HG03159 (cell line): ENCODE data around the gene G6PC3.
A peak's percentile ranks its signal among the peaks of the same experiment; 100 is the strongest.

ENCODE experiments used
- ATAC-seq: cut with Tn5 transposase; IDR thresholded peaks from one replicate; pipeline ENCODE4 v1.9.1; 2021; ENCODE audit warnings: mild to moderate bottlenecking, moderate library complexity; ENCODE audit not compliant: unreplicated experiment

G6PC3 gene

GRCh38 chr17:44059101-44059892 lies 11.2 kb upstream of the G6PC3 start:
- ATAC-seq, result no peak

GRCh38 chr17:44061446-44061845 lies 9.1 kb upstream of the G6PC3 start:
- no peak for ATAC-seq

GRCh38 chr17:44062871-44063270 lies 7.7 kb upstream of the G6PC3 start:
- no peak for ATAC-seq

- ATAC-seq, result no peak
Observed at GRCh38 chr17:44063704-44064639, 6.6 kb upstream of the G6PC3 start.

DNA sequence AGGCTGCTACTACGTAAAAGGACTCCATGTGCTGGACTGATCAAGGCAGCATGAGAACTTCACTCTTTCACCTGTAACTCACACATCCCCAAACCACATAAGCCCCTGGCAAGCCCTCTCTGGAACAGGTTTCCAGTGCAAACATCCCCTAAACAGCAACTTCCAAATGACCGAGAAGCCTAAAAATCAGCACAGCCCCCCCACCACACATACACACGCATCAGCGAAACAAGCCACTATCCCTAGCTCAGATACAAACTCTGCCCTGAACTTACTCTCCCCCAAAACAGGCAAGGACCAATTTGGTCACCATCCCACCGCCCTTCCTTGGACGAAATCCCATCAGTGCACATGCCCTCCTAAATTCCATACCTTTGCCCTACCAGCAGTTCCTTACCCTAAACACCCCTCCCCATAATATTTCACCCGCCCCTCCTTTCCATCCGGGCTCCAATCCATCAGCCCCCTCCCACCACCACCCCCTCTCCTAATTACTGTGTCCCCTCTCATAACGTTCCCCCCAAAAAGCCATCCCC lies 4.8 kb upstream of the G6PC3 start:
- ATAC-seq, result no peak

GRCh38 chr17:44066204-44066930 lies 4.2 kb upstream of the G6PC3 start, which contains the start of gene LSM12:
Gene LSM12 (minus strand): TSS chr17:44066671. CDS start chr17:44066587, 84 bp downstream.
- peak; percentile 71 for ATAC-seq

- no peak for ATAC-seq
Observed at GRCh38 chr17:44067545-44067940, 3.0 kb upstream of the G6PC3 start.

DNA sequence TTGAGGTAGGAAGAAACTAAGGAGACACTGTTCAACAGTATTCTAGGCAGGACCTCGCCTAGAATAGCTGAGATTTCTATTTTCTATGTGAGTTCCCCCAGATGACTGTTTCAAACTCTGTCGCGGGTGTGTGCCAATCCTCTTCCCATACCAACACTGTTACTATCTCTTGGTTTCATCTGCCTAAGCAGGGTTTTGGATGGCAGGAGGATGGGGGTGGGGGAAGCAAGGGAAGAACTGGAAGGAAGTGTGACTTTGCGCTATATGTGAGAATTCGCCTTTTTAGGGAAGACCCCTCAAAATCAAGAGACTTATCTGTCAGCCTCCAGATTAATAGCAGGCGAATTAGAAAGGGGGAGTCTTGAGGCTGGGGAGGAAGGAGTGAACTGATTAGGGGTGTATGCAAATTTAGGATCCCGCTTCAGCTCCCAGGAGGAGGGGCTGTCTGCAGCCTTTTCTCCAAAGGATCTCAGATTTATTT lies 521 bp upstream of the G6PC3 start:
- no peak for ATAC-seq

- no peak for ATAC-seq
Observed at GRCh38 chr17:44071198-44071520, 624 bp downstream of the G6PC3 start.

- no peak for ATAC-seq
Observed at GRCh38 chr17:44071772-44072171, 1.2 kb downstream of the G6PC3 start.

DNA sequence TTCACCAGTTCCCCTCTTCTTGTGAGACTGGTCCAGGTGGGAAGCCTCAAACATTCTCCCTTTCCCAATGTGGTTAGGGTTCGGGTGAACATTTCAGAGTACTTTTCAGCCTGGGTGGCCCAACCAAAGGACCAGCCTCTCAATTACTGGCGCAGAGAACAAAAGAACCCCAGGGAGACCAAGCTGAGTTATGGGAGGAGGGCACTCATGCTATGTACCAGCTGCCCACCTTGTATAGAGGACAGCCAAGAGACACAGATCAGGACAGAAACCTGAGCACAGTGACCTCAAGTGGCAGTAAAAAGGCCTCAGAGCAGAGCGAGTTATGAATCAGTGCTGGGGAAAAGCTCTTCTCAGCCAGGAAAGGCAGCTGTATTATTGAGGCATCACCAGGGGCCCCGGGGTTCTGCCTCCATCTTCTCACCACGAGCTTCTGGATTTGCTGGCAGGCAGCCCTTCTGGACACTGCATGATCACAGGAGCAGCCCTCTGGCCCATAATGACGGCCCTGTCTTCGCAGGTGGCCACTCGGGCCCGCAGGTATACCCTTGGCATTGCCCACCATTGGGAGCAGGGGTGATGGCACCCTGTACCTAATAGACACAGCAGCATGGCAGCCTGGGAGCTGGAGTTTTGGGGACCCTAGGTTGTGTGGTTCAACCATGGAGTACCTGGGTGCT lies 3.8 kb downstream of the G6PC3 start:
- ATAC-seq, result no peak

DNA sequence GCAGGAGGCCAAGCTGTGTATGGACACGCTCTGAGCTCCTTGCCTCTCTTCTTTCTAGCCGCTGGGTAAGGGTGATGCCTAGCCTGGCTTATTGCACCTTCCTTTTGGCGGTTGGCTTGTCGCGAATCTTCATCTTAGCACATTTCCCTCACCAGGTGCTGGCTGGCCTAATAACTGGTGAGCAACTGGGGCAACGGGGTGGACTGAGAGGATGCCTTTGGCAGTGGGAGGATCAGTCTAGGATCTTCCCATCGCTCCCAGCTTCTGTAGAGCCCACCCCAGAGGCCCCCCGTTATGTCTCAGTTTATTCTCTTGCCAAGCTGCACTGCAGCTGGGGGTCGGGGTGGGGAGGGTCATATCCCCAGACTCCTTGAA lies 4.4 kb downstream of the G6PC3 start:
- no peak for ATAC-seq

- no peak for ATAC-seq
Observed at GRCh38 chr17:44075598-44076293, 5.2 kb downstream of the G6PC3 start.

DNA sequence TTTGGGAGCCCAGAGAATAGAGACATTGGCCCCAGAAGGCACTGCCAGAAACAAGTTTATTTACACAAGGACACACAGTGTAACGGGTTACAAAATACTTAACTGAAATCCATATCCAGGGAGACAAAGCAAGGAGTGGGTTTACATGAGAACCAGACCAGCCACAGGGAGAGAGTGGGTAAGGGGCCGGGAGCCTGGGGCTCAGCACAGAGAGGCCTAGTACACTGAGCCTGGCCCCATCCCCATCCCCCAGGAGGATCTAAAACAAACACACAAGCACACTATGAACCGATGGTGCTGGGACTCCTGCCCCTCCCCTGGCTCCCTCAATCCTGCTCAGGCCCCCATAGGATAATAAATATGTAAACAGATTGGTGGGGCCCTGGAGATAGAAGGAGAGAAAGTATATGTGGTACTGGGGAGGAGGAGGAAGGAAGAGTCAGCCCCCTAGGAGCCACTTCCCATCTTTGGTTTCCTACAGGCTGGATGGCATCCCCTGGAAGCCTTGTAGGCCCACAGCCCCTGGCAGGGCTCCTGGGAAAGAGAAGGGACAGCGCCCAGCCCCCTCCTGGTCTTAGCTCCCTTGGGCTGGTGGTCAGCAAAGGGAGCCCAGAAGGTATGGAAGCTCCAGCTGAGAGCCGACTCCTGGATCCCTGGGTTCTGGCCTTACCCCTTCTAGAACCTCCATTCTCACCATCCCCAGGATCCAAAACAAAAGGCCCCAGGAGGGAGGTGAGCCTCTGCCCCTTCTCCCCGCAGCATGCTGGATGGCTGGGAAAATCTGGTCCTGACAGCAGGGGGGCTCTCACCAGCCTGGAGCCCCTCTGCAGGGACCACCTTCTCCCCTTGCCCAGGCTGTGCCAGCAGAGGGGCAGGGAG lies 6.4 kb downstream of the G6PC3 start:
- no peak for ATAC-seq

DNA sequence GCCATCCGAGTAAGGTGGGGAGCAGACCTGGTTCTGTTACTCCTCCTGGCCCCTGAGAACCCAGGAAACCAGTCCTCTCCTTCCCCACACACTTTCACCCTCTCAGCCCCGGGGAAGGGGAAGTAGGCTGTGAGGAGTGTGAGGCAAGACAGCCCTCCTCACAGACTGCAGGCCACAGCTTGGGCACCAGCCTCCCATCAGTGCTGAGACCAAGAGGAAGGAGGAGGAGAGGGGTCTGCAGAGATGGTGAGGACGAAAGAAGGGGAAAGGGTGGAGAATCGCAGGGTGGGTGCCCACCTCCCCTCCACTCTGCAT lies 7.0 kb downstream of the G6PC3 start:
- no peak for ATAC-seq

DNA sequence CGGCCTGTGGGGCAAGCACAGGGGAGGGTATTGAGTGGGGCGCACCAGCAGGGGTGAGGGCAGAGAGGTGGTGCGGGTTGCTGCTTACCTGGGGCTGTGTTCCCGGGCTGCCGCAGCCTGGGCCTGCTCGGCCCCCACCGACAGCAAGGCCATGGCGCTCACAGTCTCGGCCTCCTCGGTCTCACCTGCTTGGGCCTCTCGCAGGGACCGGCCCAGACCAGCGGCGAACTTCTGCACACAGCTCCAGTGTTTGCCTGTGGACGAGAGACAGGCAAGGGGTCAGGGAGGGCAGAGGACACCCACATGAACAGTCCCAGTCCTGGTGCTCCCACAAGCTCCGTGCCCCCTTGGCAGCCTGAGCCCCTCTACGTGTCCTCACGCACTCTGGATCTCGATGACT lies 7.9 kb downstream of the G6PC3 start:
- no peak for ATAC-seq

GRCh38 chr17:44079877-44080821 lies 9.6 kb downstream of the G6PC3 start:
- no peak for ATAC-seq

DNA sequence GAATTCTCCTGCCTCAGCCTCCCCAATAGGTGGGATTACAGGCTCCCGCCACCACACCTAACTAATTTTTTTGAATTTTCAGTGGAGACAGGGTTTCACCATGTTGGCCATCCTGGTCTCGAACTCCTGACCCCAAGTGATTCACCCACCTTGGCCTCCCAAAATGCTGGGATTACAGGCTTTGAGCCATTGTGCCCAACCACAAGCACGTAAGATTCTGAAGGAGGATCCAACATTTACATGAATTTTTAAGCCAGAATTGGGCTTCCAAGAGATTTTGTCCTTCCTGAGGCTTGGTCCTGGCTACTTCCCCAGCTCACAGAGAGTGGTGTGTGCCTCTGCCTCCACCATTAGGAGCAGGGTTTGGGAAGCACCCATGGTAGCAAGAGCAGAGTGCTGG lies 11.1 kb downstream of the G6PC3 start:
- no peak for ATAC-seq
